Measurements from ENCODE around the gene PDZD2.

GRCh38 chr5:31763424-31763823 is 124.5 kb downstream of the PDZD2 start:
- TF ChIP-seq, protein P1, sequence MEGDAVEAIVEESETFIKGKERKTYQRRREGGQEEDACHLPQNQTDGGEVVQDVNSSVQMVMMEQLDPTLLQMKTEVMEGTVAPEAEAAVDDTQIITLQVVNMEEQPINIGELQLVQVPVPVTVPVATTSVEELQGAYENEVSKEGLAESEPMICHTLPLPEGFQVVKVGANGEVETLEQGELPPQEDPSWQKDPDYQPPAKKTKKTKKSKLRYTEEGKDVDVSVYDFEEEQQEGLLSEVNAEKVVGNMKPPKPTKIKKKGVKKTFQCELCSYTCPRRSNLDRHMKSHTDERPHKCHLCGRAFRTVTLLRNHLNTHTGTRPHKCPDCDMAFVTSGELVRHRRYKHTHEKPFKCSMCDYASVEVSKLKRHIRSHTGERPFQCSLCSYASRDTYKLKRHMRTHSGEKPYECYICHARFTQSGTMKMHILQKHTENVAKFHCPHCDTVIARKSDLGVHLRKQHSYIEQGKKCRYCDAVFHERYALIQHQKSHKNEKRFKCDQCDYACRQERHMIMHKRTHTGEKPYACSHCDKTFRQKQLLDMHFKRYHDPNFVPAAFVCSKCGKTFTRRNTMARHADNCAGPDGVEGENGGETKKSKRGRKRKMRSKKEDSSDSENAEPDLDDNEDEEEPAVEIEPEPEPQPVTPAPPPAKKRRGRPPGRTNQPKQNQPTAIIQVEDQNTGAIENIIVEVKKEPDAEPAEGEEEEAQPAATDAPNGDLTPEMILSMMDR (IDR thresholded peaks at IDR 0.05; ENCODE audit: borderline replicate concordance, extremely low read depth, low read length, poor library complexity, severe bottlenecking): no peak
- TF ChIP-seq EZH2 (IDR thresholded peaks at IDR 0.05; ENCODE audit: borderline replicate concordance, low read depth, low read length, severe bottlenecking): no peak
